DOHH2 (cell line): Measurements from ENCODE around the gene AP5B1.

Experiments used
- H3F3A ChIP-seq: fragments of 200-600 bp; sonication (generic), shearing (Covaris generic); 2 replicates; pipeline ENCODE4 v1.6.0; 2016; ENCODE audit warnings: antibody characterized with exemption, mild to moderate bottlenecking; ENCODE audit not compliant: control insufficient read depth, insufficient read depth
- H3K27ac ChIP-seq: fragments of 200-600 bp; sonication (generic); 2 replicates; pipeline ENCODE4 v1.5.1; 2014; ENCODE audit warnings: low read depth, mild to moderate bottlenecking, low read length, moderate library complexity
- H3K27me3 ChIP-seq: fragments of 200-600 bp; sonication (generic); 2 replicates; pipeline ENCODE4 v1.6.1; 2014; ENCODE audit warnings: mild to moderate bottlenecking, low read length, mixed read lengths; ENCODE audit not compliant: control insufficient read depth
- H3K36me3 ChIP-seq: fragments of 200-600 bp; sonication (generic); 2 replicates; pipeline ENCODE4 v1.6.1; 2014; ENCODE audit warnings: mild to moderate bottlenecking, low read length, moderate library complexity, mixed read lengths; ENCODE audit not compliant: control insufficient read depth
- H3K4me1 ChIP-seq: fragments of 200-600 bp; sonication (generic); 2 replicates; pipeline ENCODE4 v1.6.1; 2014; ENCODE audit warnings: mild to moderate bottlenecking, low read length, mixed read lengths; ENCODE audit not compliant: control insufficient read depth
- H3K4me2 ChIP-seq: fragments of 200-600 bp; sonication (generic); 2 replicates; pipeline ENCODE4 v1.6.0; 2014; ENCODE audit warnings: mild to moderate bottlenecking, low read length, moderate library complexity
- H3K4me3 ChIP-seq: fragments of 200-600 bp; sonication (generic); 2 replicates; pipeline ENCODE4 v1.5.1; 2014; ENCODE audit warnings: mild to moderate bottlenecking, low read length, mixed read lengths
- H3K79me2 ChIP-seq: fragments of 200-600 bp; sonication (generic); 2 replicates; pipeline ENCODE4 v1.6.1; 2014; ENCODE audit warnings: mild to moderate bottlenecking, low read length, mixed read lengths; ENCODE audit not compliant: control insufficient read depth
- H3K9me2 ChIP-seq: fragments of 200-600 bp; sonication (generic); replicated peaks from 2 replicates; pipeline ENCODE4 v1.6.1; 2014; ENCODE audit warnings: mild to moderate bottlenecking, low read length, mixed read lengths; ENCODE audit not compliant: control insufficient read depth
- H3K9me3 ChIP-seq: fragments of 200-600 bp; sonication (generic); 2 replicates; pipeline ENCODE4 v1.6.1; 2014; ENCODE audit warnings: antibody characterized with exemption, low read length, mixed read lengths; ENCODE audit not compliant: control insufficient read depth, insufficient read depth
- H4K20me1 ChIP-seq: fragments of 200-600 bp; sonication (generic); 2 replicates; pipeline ENCODE4 v1.6.0; 2014; ENCODE audit warnings: low read depth, mild to moderate bottlenecking, antibody characterized with exemption, low read length, moderate library complexity; ENCODE audit not compliant: control insufficient read depth, insufficient read depth
- EZH2phosphoT487 ChIP-seq: fragments of 200-600 bp; sonication (generic); IDR thresholded peaks from 2 replicates; pipeline ENCODE4 v1.6.1; 2017; ENCODE audit warnings: borderline replicate concordance, mild to moderate bottlenecking, antibody characterized with exemption, low read length, moderate library complexity, mixed read lengths
- TF ChIP-seq, protein P1 (sequence below): fragments of 200-600 bp; sonication (generic); IDR thresholded peaks from one replicate; pipeline ENCODE4 v1.5.1; 2014; ENCODE audit warnings: antibody characterized with exemption, mild to moderate bottlenecking, low read depth, low read length; ENCODE audit not compliant: poor library complexity, severe bottlenecking

Gene AP5B1

DNA sequence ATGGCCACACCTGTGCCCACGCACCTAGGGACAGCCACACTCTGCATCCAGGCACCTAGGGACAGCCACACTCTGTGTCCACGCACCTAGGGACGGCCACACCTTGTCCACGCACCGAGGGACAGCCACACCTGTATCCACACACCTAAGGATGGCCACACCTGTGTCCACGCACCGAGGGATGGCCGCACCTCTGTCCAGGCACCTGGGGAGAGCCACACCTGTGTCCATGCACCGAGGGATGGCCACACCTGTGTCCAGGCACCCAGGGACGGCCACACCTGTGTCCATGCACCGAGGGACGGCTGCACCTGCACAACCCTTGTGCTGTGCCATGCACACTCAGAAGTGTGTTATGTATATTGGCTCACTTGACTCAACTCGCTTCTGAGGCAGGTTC is 16.9 kb upstream of the AP5B1 start:
- Histone ChIP-seq H4K20me1 (no peaks in the 10 kb centered on the region), H3F3A (no peaks in the 10 kb centered on the region), H3K9me2 (no peaks in the 10 kb centered on the region), H3K4me2 (no peak overlapping the region), H3K9me3 (no peaks in the 10 kb centered on the region), H3K4me3 (no peak overlapping the region), H3K27ac (no peak overlapping the region), H3K79me2 (no peaks in the 10 kb centered on the region), H3K4me1 (no peaks in the 10 kb centered on the region), H3K27me3 (peaks cover 14% of the 10 kb centered on the region), H3K36me3 (no peaks in the 10 kb centered on the region)
- no peak for TF ChIP-seq EZH2phosphoT487
- TF ChIP-seq, protein P1, sequence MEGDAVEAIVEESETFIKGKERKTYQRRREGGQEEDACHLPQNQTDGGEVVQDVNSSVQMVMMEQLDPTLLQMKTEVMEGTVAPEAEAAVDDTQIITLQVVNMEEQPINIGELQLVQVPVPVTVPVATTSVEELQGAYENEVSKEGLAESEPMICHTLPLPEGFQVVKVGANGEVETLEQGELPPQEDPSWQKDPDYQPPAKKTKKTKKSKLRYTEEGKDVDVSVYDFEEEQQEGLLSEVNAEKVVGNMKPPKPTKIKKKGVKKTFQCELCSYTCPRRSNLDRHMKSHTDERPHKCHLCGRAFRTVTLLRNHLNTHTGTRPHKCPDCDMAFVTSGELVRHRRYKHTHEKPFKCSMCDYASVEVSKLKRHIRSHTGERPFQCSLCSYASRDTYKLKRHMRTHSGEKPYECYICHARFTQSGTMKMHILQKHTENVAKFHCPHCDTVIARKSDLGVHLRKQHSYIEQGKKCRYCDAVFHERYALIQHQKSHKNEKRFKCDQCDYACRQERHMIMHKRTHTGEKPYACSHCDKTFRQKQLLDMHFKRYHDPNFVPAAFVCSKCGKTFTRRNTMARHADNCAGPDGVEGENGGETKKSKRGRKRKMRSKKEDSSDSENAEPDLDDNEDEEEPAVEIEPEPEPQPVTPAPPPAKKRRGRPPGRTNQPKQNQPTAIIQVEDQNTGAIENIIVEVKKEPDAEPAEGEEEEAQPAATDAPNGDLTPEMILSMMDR, result no peak

DNA sequence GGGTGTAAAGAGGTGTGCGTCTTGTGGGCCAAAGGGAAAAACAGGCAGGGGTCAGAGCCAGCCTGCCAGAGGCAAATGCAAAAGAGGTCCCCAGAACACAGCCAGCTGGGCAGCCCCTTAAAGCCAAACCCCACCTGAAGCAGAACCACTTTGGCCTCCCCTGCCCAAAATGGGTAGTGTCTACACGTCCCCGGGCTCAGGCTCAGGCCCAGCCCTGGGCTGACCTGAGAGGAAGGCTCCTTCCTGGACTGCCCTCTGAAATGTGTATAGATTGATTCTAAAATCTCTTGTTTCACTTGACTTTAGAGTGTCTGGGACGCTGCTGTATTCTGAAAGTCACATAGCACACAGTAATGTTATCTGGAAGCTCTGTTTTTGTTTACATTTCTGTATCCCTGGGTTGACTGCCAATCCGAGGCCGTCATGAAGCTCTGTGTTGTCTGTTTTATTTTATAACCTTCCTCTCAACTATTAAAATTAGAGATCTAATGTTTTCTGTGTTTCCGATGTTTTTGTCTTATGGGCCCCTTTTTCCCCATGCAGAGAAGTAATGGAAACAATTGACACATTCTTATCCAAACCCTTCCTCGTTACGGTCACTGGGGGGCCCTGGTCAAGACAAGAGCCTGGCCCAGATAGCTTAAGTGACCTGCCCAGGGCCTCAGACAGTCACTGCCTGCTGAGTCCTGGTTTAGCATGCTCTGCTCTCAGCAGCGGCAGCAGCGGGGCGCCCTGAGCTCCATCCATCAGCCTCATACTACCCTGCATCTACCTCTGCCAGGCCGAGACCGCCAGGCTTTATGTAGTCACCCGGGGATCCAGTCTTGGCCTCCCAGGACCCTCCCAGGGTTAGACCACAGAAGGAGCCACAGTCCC is 16.2 kb upstream of the AP5B1 start:
- Histone ChIP-seq H3K4me3 (no peak overlapping the region), H3K36me3 (no peaks in the 10 kb centered on the region), H3K4me1 (peaks cover 3% of the 10 kb centered on the region), H3K79me2 (no peaks in the 10 kb centered on the region), H3K27ac (no peak overlapping the region), H3K27me3 (peaks cover 13% of the 10 kb centered on the region; the same call in 1 of the 2 replicates), H4K20me1 (no peaks in the 10 kb centered on the region), H3F3A (no peaks in the 10 kb centered on the region), H3K9me3 (no peaks in the 10 kb centered on the region), H3K4me2 (no peak overlapping the region), H3K9me2 (no peaks in the 10 kb centered on the region)
- TF ChIP-seq, protein P1, result no peak
- TF ChIP-seq EZH2phosphoT487, result no peak

DNA sequence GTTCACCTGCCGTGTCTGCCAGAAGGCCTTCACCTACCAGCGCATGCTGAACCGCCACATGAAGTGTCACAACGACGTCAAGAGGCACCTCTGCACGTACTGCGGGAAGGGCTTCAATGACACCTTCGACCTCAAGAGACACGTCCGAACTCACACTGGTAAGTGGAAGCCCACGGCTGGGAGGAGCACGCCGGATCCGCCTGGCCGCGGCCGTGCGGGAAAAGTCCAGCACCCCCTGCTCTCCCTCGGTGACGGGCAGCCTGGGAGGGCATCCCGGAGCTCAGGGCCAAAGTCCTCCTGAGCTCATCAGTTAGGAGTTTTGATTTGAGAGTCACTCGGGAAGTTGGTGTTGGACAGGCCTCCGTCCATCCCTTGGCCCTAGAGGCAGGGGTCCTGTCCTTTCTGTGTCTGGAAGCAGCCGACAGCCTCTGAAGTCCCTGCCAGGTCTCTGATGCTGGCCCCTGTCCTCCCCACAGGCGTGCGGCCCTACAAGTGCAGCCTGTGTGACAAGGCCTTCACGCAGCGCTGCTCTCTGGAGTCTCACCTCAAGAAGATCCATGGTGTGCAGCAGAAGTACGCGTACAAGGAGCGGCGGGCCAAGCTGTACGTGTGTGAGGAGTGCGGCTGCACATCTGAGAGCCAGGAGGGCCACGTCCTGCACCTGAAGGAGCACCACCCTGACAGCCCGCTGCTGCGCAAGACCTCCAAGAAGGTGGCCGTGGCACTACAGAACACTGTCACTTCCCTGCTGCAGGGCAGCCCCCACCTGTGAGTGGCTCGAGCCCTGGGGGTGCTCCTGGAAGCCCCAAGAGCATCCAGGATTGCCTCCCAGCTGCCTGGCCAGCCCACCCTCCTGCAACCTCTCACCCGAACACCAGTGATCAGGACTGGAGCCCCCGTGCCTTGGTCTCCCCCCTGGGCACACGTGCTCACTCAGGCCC is 14.1 kb upstream of the AP5B1 start:
- H3K36me3 ChIP-seq, result no peaks in the 10 kb centered on the region
- H4K20me1 ChIP-seq, result no peaks in the 10 kb centered on the region
- H3F3A ChIP-seq, result no peaks in the 10 kb centered on the region
- H3K4me1 ChIP-seq, result peaks cover 12% of the 10 kb centered on the region
- H3K79me2 ChIP-seq, result no peaks in the 10 kb centered on the region
- no peaks in the 10 kb centered on the region for H3K9me2 ChIP-seq
- no peak overlapping the region for H3K27ac ChIP-seq
- H3K4me2 ChIP-seq, result no peak overlapping the region
- peaks cover 12% of the 10 kb centered on the region for H3K27me3 ChIP-seq
- no peak overlapping the region for H3K4me3 ChIP-seq
- TF ChIP-seq, protein P1, result no peak
- TF ChIP-seq EZH2phosphoT487, result no peak
- H3K9me3 ChIP-seq, result no peaks in the 10 kb centered on the region
